SK-N-SH (cell line): ENCODE results near the gene DENND6A. TPM values are rescaled to one million over a fixed set of nuclear protein-coding genes. Genes with fewer than 3 reads are reported as not detected.
A peak's percentile ranks its signal among the peaks of the same experiment; 100 is the strongest.

Experiments used
- CTCF ChIA-PET: fragments of 300-600, 350-600 bp; formaldehyde crosslinking; extraction: SDS; loops from one replicate; lab custom pipeline; 2021; lab: Yijun Ruan, JAX
- POLR2A ChIA-PET: fragments of 350-600 bp; sonication (Branson Sonifier 250); formaldehyde crosslinking; extraction: SDS; loops from one replicate; lab custom pipeline; 2020; ENCODE audit warnings: antibody characterized with exemption, inconsistent platforms; lab: Yijun Ruan, JAX
- DNase-seq: peaks from one replicate; pipeline ENCODE4 v3.0.0; 2012
- H2AFZ ChIP-seq: fragments of 200-600 bp; sonication (generic); 2 replicates; pipeline ENCODE4 v1.8.1; 2016; ENCODE audit warnings: antibody characterized with exemption, mild to moderate bottlenecking, low read depth
- H3F3A ChIP-seq: fragments of 200-600 bp; sonication (generic); replicated peaks from 2 replicates; pipeline ENCODE3; 2016; ENCODE audit warnings: antibody characterized with exemption, mild to moderate bottlenecking; ENCODE audit not compliant: insufficient read depth
- H3K27ac ChIP-seq, 2 experiments: fragments of 200-500 bp in 1 of 2; fragments of 200-600 bp in 1 of 2; sonication (Bioruptor generic) in 1 of 2; sonication (generic), shearing (Covaris generic) in 1 of 2; 2 replicates each; pipeline versions ENCODE4 v1.5.1 to v1.6.1; 2014 to 2016; ENCODE audit warnings: low read depth in 2 of 2, inconsistent platforms in 1 of 2, low read length in 1 of 2, mild to moderate bottlenecking in 1 of 2, mixed read lengths in 1 of 2
- H3K27me3 ChIP-seq: fragments of 200-600 bp; sonication (generic), shearing (Covaris generic); 2 replicates; pipeline ENCODE4 v1.6.1; 2016; ENCODE audit warnings: mixed run types; ENCODE audit not compliant: insufficient read depth
- H3K36me3 ChIP-seq, 2 experiments: fragments of 200-500 bp in 1 of 2; fragments of 200-600 bp in 1 of 2; sonication (Bioruptor generic) in 1 of 2; sonication (generic) in 1 of 2; replicated peaks in 1 of 2; 2 replicates each; pipeline versions ENCODE3 to v1.5.1; 2014 to 2016; ENCODE audit warnings: low read length in 1 of 2, mild to moderate bottlenecking in 1 of 2; ENCODE audit not compliant: insufficient read depth in 2 of 2, control insufficient read depth in 1 of 2
- H3K4me1 ChIP-seq, 2 experiments: fragments of 200-500 bp in 1 of 2; fragments of 200-600 bp in 1 of 2; sonication (Bioruptor generic) in 1 of 2; sonication (generic), shearing (Covaris generic) in 1 of 2; 2 replicates each; pipeline versions ENCODE4 v1.5.1 to v1.6.1; 2014 to 2016; ENCODE audit warnings: low read depth in 1 of 2, low read length in 1 of 2, mixed run types in 1 of 2; ENCODE audit not compliant: insufficient read depth in 2 of 2, control insufficient read depth in 1 of 2
- H3K4me2 ChIP-seq: fragments of 200-600 bp; sonication (generic), shearing (Covaris generic); 2 replicates; pipeline ENCODE4 v1.6.1; 2017; ENCODE audit warnings: mixed run types
- H3K4me3 ChIP-seq, 2 experiments: fragments of 200-500 bp in 1 of 2; fragments of 200-600 bp in 1 of 2; sonication (Bioruptor generic) in 1 of 2; sonication (generic), shearing (Covaris generic) in 1 of 2; 2 replicates each; pipeline versions ENCODE4 v1.5.1 to v1.8.1; 2014 to 2016; ENCODE audit warnings: low read depth in 2 of 2, inconsistent platforms in 1 of 2, low read length in 1 of 2, mild to moderate bottlenecking in 1 of 2, mixed read lengths in 1 of 2, moderate library complexity in 1 of 2
- H3K79me2 ChIP-seq: fragments of 200-600 bp; sonication (generic); 2 replicates; pipeline ENCODE4 v1.8.1; 2017; ENCODE audit warnings: mild to moderate bottlenecking; ENCODE audit not compliant: insufficient read depth
- H3K9ac ChIP-seq: fragments of 200-600 bp; sonication (generic); 2 replicates; pipeline ENCODE4 v1.6.1; 2017; ENCODE audit warnings: mixed run types
- H3K9me2 ChIP-seq: fragments of 200-600 bp; sonication (generic); 2 replicates; pipeline ENCODE4 v1.6.1; 2017; ENCODE audit warnings: mixed run types
- H3K9me3 ChIP-seq: fragments of 200-600 bp; sonication (generic); 2 replicates; pipeline ENCODE4 v1.6.1; 2017; ENCODE audit warnings: mixed run types, mild to moderate bottlenecking, moderate library complexity
- H4K20me1 ChIP-seq: fragments of 200-600 bp; sonication (generic); 2 replicates; pipeline ENCODE4 v1.6.1; 2017; ENCODE audit warnings: mild to moderate bottlenecking, mixed run types; ENCODE audit not compliant: insufficient read depth
- EP300 ChIP-seq, 2 experiments: IDR thresholded peaks; 2 replicates each; pipeline versions ENCODE4 v1.4.0 to v1.6.1; 2012; ENCODE audit warnings: borderline replicate concordance in 1 of 2, low read depth in 1 of 2, low read length in 1 of 2
- EZH2phosphoT487 ChIP-seq: fragments of 200-600 bp; sonication (generic); IDR thresholded peaks from 2 replicates; pipeline ENCODE4 v1.6.1; 2017; ENCODE audit warnings: low read depth, mixed run types, mild to moderate bottlenecking, antibody characterized with exemption, moderate library complexity, borderline replicate concordance
- FOXJ3 ChIP-seq: sonication (generic); formaldehyde crosslinking; IDR thresholded peaks from 2 replicates; pipeline ENCODE4 v1.5.1; 2020; ENCODE audit warnings: mild to moderate bottlenecking, missing genetic modification reagents
- GATA2 ChIP-seq: sonication (generic); formaldehyde crosslinking; IDR thresholded peaks from 2 replicates; pipeline ENCODE4 v1.5.0; 2020; ENCODE audit warnings: mild to moderate bottlenecking, missing genetic modification reagents
- MEF2A ChIP-seq: IDR thresholded peaks from 2 replicates; pipeline ENCODE4 v1.4.0; 2012; ENCODE audit warnings: low read depth, borderline replicate concordance
- NFIC ChIP-seq: IDR thresholded peaks from 2 replicates; pipeline ENCODE4 v1.4.0; 2012; ENCODE audit warnings: borderline replicate concordance
- POLR2AphosphoS5 ChIP-seq: IDR thresholded peaks from 2 replicates; pipeline ENCODE4 v1.6.1; 2012; ENCODE audit warnings: low read depth, low read length
- RFX5 ChIP-seq: IDR thresholded peaks from 2 replicates; pipeline ENCODE4 v1.6.1; 2012; ENCODE audit warnings: mild to moderate bottlenecking, improper control_type of control experiment, low read length
- RXRA ChIP-seq: IDR thresholded peaks from 2 replicates; pipeline ENCODE4 v1.4.0; 2012; ENCODE audit warnings: low read depth, mild to moderate bottlenecking, borderline replicate concordance
- SMC3 ChIP-seq: IDR thresholded peaks from 2 replicates; pipeline ENCODE4 v1.6.1; 2012; ENCODE audit warnings: low read depth, low read length, improper control_type of control experiment
- TCF12 ChIP-seq: IDR thresholded peaks from 2 replicates; pipeline ENCODE4 v1.4.0; 2012
- YY1 ChIP-seq: IDR thresholded peaks from 2 replicates; pipeline ENCODE4 v1.4.0; 2012; ENCODE audit warnings: low read depth, mild to moderate bottlenecking
- polyA plus RNA-seq, 3 experiments: library from polyadenylated mRNA; depleted of rRNA; stranded (reverse); fragments of >200 nt; gene quantifications; 2 replicates each; pipeline ENCODE4 v1.2.3, GENCODE V29; 2012
- TF ChIP-seq, protein P1 (sequence below): IDR thresholded peaks from 2 replicates; pipeline ENCODE4 v1.6.1; 2012; ENCODE audit warnings: mild to moderate bottlenecking, low read depth, low read length, moderate library complexity
- TF ChIP-seq, protein P2 (sequence below): IDR thresholded peaks from 2 replicates; pipeline ENCODE4; 2012
- TF ChIP-seq, protein P3 (sequence below): IDR thresholded peaks from 2 replicates; pipeline ENCODE4 v1.4.0; 2012; ENCODE audit warnings: low read depth, borderline replicate concordance

Gene DENND6A
- polyA plus RNA-seq, 1 of the 3 experiments (the other 2 are of a cell fraction): 5.8 TPM

DNA sequence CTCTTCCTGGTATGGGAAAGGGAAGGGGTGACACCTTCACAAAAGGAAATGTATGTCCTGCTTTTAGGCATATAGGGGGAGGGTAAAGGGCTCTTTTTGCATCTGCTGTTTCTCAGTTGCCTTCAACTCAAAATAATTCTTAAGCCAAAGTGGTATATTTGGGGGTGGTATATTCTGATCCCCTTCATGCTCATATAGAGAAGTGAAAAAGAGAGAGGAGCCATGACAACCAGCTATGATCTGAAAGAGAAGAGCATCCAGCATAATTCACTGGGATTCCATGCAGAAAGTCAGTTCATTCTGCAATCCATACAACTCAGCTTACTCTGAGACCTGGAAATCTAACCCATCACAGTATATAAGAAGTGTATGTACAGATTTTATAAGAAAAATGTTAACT, 22.3 kb downstream of the DENND6A start (continued):
- TF ChIP-seq, protein P1, sequence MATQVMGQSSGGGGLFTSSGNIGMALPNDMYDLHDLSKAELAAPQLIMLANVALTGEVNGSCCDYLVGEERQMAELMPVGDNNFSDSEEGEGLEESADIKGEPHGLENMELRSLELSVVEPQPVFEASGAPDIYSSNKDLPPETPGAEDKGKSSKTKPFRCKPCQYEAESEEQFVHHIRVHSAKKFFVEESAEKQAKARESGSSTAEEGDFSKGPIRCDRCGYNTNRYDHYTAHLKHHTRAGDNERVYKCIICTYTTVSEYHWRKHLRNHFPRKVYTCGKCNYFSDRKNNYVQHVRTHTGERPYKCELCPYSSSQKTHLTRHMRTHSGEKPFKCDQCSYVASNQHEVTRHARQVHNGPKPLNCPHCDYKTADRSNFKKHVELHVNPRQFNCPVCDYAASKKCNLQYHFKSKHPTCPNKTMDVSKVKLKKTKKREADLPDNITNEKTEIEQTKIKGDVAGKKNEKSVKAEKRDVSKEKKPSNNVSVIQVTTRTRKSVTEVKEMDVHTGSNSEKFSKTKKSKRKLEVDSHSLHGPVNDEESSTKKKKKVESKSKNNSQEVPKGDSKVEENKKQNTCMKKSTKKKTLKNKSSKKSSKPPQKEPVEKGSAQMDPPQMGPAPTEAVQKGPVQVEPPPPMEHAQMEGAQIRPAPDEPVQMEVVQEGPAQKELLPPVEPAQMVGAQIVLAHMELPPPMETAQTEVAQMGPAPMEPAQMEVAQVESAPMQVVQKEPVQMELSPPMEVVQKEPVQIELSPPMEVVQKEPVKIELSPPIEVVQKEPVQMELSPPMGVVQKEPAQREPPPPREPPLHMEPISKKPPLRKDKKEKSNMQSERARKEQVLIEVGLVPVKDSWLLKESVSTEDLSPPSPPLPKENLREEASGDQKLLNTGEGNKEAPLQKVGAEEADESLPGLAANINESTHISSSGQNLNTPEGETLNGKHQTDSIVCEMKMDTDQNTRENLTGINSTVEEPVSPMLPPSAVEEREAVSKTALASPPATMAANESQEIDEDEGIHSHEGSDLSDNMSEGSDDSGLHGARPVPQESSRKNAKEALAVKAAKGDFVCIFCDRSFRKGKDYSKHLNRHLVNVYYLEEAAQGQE: no peak
- TF ChIP-seq, protein P2, sequence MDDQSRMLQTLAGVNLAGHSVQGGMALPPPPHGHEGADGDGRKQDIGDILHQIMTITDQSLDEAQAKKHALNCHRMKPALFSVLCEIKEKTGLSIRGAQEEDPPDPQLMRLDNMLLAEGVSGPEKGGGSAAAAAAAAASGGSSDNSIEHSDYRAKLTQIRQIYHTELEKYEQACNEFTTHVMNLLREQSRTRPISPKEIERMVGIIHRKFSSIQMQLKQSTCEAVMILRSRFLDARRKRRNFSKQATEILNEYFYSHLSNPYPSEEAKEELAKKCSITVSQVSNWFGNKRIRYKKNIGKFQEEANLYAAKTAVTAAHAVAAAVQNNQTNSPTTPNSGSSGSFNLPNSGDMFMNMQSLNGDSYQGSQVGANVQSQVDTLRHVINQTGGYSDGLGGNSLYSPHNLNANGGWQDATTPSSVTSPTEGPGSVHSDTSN: no peak
- TF ChIP-seq YY1 (no peak), RFX5 (no peak), NFIC (no peak)

DNA sequence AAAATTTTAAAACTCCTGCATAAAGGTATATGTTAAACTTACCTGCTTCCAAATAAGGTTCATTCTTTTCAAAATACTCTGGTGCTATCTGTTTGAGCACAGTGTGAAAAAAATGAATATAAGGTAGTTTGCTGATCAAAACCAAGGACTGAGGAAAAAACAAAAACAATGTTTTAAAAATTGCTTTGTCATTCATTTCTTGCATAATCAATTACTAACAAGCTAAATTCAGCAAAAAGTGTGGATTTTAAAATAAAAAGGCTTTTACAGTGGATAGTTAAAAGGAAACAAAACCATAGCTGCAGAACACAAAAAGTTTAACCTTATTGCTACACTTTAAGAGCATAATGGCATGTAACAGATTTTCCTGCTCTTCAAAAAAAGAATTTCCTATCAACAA, 31.5 kb downstream of the DENND6A start:
- POLR2A ChIA-PET: no interaction called here
- no peaks in the 10 kb centered on the region for H3K27me3 ChIP-seq

More for the DNA sequence above, 31.5 kb downstream of the DENND6A start:
- Histone ChIP-seq H3K27ac (0 out of 4 replicates have a peak overlapping the region, but pooled peaks of 1 of the 2 experiments have one; percentile 16), H4K20me1 (0 out of 2 replicates have a peak, but pooled peaks cover 2% of the 10 kb centered on the region), H3K4me2 (no peak overlapping the region), H3K9me2 (no peaks in the 10 kb centered on the region), H3K9me3 (no peaks in the 10 kb centered on the region), H3K36me3 (peaks cover 36 to 62% of the 10 kb centered on the region in 2 experiments), H3K4me1 (no peaks in the 10 kb centered on the region), H3K9ac (no peak overlapping the region), H3K79me2 (peaks cover 6% of the 10 kb centered on the region), H3K4me3 (no peak overlapping the region), H3F3A (peaks cover 12% of the 10 kb centered on the region), H2AFZ (no peak overlapping the region)
- CTCF ChIA-PET: no interaction called here
- TF ChIP-seq, protein P1: no peak
- TF ChIP-seq FOXJ3 (CRISPR knock-in tag) (no peak), GATA2 (no peak), MEF2A (no peak), EZH2phosphoT487 (no peak), RXRA (no peak), SMC3 (no peak), EP300 (IDR thresholded peaks at IDR 0.05; ENCODE audit: borderline replicate concordance in 1 of 2, low read depth in 1 of 2, low read length in 1 of 2) (no peak), TCF12 (no peak), POLR2AphosphoS5 (no peak)
- TF ChIP-seq, protein P2: no peak
- TF ChIP-seq, protein P3, sequence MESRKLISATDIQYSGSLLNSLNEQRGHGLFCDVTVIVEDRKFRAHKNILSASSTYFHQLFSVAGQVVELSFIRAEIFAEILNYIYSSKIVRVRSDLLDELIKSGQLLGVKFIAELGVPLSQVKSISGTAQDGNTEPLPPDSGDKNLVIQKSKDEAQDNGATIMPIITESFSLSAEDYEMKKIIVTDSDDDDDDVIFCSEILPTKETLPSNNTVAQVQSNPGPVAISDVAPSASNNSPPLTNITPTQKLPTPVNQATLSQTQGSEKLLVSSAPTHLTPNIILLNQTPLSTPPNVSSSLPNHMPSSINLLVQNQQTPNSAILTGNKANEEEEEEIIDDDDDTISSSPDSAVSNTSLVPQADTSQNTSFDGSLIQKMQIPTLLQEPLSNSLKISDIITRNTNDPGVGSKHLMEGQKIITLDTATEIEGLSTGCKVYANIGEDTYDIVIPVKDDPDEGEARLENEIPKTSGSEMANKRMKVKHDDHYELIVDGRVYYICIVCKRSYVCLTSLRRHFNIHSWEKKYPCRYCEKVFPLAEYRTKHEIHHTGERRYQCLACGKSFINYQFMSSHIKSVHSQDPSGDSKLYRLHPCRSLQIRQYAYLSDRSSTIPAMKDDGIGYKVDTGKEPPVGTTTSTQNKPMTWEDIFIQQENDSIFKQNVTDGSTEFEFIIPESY: no peak
- no peak for DNase-seq
